Measurements from ENCODE around the gene FOXC1. TPM values are rescaled to one million over a fixed set of nuclear protein-coding genes. Genes with fewer than 3 reads are reported as not detected.

FOXC1 gene
- total and polyA plus RNA-seq, 9 of the 15 experiments (the other 6 are each of a cell fraction or from before 2014, with no cell fraction given) = not detected

DNA sequence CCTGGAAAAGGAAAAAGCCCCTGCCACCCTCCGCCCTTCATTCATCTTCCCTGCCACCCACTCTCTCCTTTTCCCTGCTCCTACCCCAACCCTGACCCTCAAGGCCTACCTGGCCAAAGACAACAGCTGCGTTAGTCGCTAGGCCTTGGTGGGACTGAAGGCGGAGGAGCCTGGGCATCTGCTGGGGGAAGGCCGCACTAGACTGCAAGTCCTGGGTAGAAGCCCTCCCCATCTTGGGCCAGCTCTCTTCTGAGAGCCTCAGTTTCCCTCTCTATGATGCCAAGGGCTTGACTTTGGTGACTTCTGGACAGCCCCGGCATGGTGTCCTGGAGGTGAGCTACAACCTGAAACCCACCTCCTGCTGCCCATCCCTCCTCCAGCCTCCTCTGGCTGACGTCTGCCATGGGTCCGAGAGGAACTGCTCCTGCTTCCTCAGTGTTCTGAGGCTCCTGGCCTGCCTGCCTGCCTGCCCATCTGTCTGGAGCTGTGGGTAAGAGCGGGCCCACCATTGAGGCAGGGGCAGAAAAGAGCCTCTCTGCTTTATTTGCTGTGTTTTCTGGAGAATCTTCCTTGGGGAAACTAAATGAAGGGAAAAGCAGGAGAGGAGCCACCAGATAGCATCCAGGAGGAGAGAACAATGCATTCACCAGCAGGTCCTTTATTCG lies 7.5 kb upstream of the FOXC1 start:
- Histone ChIP-seq H3K36me3 (ENCODE audit: control insufficient read depth, insufficient read depth, low read length) (no peaks in the 10 kb centered on the region), H3K4me2 (ENCODE audit: insufficient read depth, low read length) (no peak overlapping the region), H3K4me1 (replicated peaks in 1 of 2; ENCODE audit: control insufficient read depth in 2 of 2, insufficient read depth in 2 of 2, low read length in 2 of 2) (peaks cover 0 to 18% of the 10 kb centered on the region in 2 experiments; a peak in 1 of 5 replicates), H3K9ac (ENCODE audit: insufficient read depth in 1 of 2, low read depth in 2 of 2, low read length in 2 of 2) (no peak overlapping the region), H3K9me1 (ENCODE audit: control insufficient read depth, insufficient read depth, low read length) (no peaks in the 10 kb centered on the region), H2AFZ (ENCODE audit: low read depth, low read length) (no peak overlapping the region), H3K9me3 (replicated peaks; ENCODE audit: control insufficient read depth, insufficient read depth, low read depth, low read length) (no peaks in the 10 kb centered on the region), H3K27ac (ENCODE audit: extremely low read depth, low read depth, low read length) (no peak overlapping the region), H3K4me3 (no peak overlapping the region), H3K79me2 (ENCODE audit: control insufficient read depth, insufficient read depth, low read length) (no peaks in the 10 kb centered on the region), H3K27me3 (ENCODE audit: control insufficient read depth in 2 of 2, insufficient read depth in 2 of 2, low read length in 2 of 2) (peaks cover 72 to 89% of the 10 kb centered on the region in 2 experiments), H4K20me1 (replicated peaks; ENCODE audit: control insufficient read depth, insufficient read depth, low read length) (peaks cover 22% of the 10 kb centered on the region)
- 4% methylated on average over 9 of the region's 10 CpGs for WGBS (ENCODE audit: insufficient coverage, low coverage, missing lambda C conversion rate)
- TF ChIP-seq TRIM28 (IDR thresholded peaks at IDR 0.05) (no peak), TRIM24 (IDR thresholded peaks at IDR 0.05) (no peak), CBFB (CRISPR knock-in tag; IDR thresholded peaks at IDR 0.05) (no peak), CC2D1A (IDR thresholded peaks at IDR 0.05) (no peak), CREM (IDR thresholded peaks at IDR 0.05; ENCODE audit: low read depth) (no peak), MED1 (CRISPR knock-in tag; IDR thresholded peaks at IDR 0.05; ENCODE audit: borderline replicate concordance) (no peak), GABPB2 (CRISPR knock-in tag; conservative IDR thresholded peaks at IDR 0.05) (no peak), NCOA4 (IDR thresholded peaks at IDR 0.05; ENCODE audit: partially characterized antibody) (no peak), ELF2 (CRISPR knock-in tag; IDR thresholded peaks at IDR 0.05) (no peak), HDAC3 (IDR thresholded peaks at IDR 0.05; ENCODE audit: borderline replicate concordance, partially characterized antibody) (no peak), CAMTA2 (CRISPR knock-in tag; conservative IDR thresholded peaks at IDR 0.05) (no peak), SMAD3 (CRISPR knock-in tag; conservative IDR thresholded peaks at IDR 0.05) (no peak), MYNN (IDR thresholded peaks at IDR 0.05) (no peak), MYNN (CRISPR knock-in tag; IDR thresholded peaks at IDR 0.05) (no peak), HMG20B (CRISPR knock-in tag; IDR thresholded peaks at IDR 0.05) (no peak)
- TF ChIP-seq, protein P1, sequence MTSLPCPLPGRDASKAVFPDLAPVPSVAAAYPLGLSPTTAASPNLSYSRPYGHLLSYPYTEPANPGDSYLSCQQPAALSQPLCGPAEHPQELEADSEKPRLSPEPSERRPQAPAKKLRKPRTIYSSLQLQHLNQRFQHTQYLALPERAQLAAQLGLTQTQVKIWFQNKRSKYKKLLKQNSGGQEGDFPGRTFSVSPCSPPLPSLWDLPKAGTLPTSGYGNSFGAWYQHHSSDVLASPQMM (CRISPR knock-in tag; IDR thresholded peaks at IDR 0.05) = no peak
- TF ChIP-seq, protein P2, sequence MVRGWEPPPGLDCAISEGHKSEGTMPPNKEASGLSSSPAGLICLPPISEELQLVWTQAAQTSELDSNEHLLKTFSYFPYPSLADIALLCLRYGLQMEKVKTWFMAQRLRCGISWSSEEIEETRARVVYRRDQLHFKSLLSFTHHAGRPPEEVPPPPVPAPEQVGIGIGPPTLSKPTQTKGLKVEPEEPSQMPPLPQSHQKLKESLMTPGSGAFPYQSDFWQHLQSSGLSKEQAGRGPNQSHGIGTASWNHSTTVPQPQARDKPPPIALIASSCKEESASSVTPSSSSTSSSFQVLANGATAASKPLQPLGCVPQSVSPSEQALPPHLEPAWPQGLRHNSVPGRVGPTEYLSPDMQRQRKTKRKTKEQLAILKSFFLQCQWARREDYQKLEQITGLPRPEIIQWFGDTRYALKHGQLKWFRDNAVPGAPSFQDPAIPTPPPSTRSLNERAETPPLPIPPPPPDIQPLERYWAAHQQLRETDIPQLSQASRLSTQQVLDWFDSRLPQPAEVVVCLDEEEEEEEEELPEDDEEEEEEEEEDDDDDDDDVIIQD (CRISPR knock-in tag; IDR thresholded peaks at IDR 0.05) = no peak
- TF ChIP-seq, protein P3, sequence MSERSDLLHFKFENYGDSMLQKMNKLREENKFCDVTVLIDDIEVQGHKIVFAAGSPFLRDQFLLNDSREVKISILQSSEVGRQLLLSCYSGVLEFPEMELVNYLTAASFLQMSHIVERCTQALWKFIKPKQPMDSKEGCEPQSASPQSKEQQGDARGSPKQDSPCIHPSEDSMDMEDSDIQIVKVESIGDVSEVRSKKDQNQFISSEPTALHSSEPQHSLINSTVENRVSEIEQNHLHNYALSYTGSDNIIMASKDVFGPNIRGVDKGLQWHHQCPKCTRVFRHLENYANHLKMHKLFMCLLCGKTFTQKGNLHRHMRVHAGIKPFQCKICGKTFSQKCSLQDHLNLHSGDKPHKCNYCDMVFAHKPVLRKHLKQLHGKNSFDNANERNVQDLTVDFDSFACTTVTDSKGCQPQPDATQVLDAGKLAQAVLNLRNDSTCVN (CRISPR knock-in tag; IDR thresholded peaks at IDR 0.05) = no peak
- TF ChIP-seq, protein P4, sequence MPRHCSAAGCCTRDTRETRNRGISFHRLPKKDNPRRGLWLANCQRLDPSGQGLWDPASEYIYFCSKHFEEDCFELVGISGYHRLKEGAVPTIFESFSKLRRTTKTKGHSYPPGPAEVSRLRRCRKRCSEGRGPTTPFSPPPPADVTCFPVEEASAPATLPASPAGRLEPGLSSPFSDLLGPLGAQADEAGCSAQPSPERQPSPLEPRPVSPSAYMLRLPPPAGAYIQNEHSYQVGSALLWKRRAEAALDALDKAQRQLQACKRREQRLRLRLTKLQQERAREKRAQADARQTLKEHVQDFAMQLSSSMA (CRISPR knock-in tag; IDR thresholded peaks at IDR 0.05) = no peak
- TF ChIP-seq, protein P5, sequence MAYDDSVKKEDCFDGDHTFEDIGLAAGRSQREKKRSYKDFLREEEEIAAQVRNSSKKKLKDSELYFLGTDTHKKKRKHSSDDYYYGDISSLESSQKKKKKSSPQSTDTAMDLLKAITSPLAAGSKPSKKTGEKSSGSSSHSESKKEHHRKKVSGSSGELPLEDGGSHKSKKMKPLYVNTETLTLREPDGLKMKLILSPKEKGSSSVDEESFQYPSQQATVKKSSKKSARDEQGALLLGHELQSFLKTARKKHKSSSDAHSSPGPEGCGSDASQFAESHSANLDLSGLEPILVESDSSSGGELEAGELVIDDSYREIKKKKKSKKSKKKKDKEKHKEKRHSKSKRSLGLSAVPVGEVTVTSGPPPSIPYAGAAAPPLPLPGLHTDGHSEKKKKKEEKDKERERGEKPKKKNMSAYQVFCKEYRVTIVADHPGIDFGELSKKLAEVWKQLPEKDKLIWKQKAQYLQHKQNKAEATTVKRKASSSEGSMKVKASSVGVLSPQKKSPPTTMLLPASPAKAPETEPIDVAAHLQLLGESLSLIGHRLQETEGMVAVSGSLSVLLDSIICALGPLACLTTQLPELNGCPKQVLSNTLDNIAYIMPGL (CRISPR knock-in tag; IDR thresholded peaks at IDR 0.05) = no peak
- intact Hi-C loops (cut with micrococcal nuclease) (no loop called here), in situ Hi-C loops (cut with MboI) (loop anchor here (10.0 kb wide), 2 partner anchors 583 to 853 kb away; no protein-coding TSS in a partner anchor)
- DNase-seq (ENCODE audit: extremely low read depth in 1 of 4, low spot score in 3 of 4) = no peak
- ATAC-seq = no peak
- POLR2A ChIA-PET = interaction anchor here (0.5 kb wide), 1 partner anchor 1065 kb away, joined by 3 read pairs; no protein-coding TSS in a partner anchor
- FAIRE-seq = no peak
- CTCF ChIA-PET (ENCODE audit: low intra/inter-chr PET ratio) = interaction anchor here (0.6 kb wide), 1 partner anchor 526 kb away, joined by 3 read pairs; no protein-coding TSS in a partner anchor
- no TSS peak for BruUV-seq (replicated peaks)

Data from K562 (cell line).